GM21529 (cell line): ENCODE data around the gene UCN.
"Not testable (repeated sequence)": the region's sequence is repeated elsewhere in the genome, so short reads cannot be mapped to it uniquely, and the experiment has no call there.

Experiments used
- ATAC-seq: cut with Tn5 transposase; IDR thresholded peaks from one replicate; pipeline ENCODE4 v1.9.1; 2021; ENCODE audit not compliant: unreplicated experiment

The UCN gene

GRCh38 chr2:27315122-27315521, 6.9 kb upstream of the UCN start:
- no peak for ATAC-seq

- ATAC-seq: no peak
Measured at GRCh38 chr2:27314709-27315108, 6.5 kb upstream of the UCN start.

- ATAC-seq: no peak
Measured at GRCh38 chr2:27313882-27314645, 5.8 kb upstream of the UCN start.

- no peak for ATAC-seq
Measured at GRCh38 chr2:27312152-27312551, 3.9 kb upstream of the UCN start.

- no peak for ATAC-seq
Measured at GRCh38 chr2:27309651-27310050, 1.4 kb upstream of the UCN start.

- no peak for ATAC-seq
Measured at GRCh38 chr2:27307545-27308358, 493 bp downstream of the UCN start.

GRCh38 chr2:27307287-27307544, 1.0 kb downstream of the UCN start:
- ATAC-seq: no peak

- no peak for ATAC-seq
Measured at GRCh38 chr2:27306573-27307286, 1.5 kb downstream of the UCN start.

- no peak for ATAC-seq
Measured at GRCh38 chr2:27306136-27306535, 2.1 kb downstream of the UCN start.

GRCh38 chr2:27305516-27305915, 2.7 kb downstream of the UCN start:
- no peak for ATAC-seq

GRCh38 chr2:27304488-27305240, 3.6 kb downstream of the UCN start:
- ATAC-seq: no peak

- no peak for ATAC-seq
Measured at GRCh38 chr2:27303093-27304025, 4.9 kb downstream of the UCN start.

- ATAC-seq: not testable (repeated sequence)
Measured at GRCh38 chr2:27300606-27301005, 7.6 kb downstream of the UCN start.

- ATAC-seq: no peak
Measured at GRCh38 chr2:27298391-27299080, 9.7 kb downstream of the UCN start.

GRCh38 chr2:27297195-27297594, 11.1 kb downstream of the UCN start:
- no peak for ATAC-seq

GRCh38 chr2:27296481-27296880, 11.8 kb downstream of the UCN start:
- no peak for ATAC-seq

- ATAC-seq: no peak
Measured at GRCh38 chr2:27294928-27295327, 13.3 kb downstream of the UCN start.

- ATAC-seq: no peak
Measured at GRCh38 chr2:27291865-27292264, 16.4 kb downstream of the UCN start.

- ATAC-seq: no peak
Measured at GRCh38 chr2:27290549-27290948, 17.7 kb downstream of the UCN start.

- no peak for ATAC-seq
Measured at GRCh38 chr2:27288610-27289009, 19.6 kb downstream of the UCN start.
